Pulmonary artery endothelial cell (primary cell): ENCODE results near the gene ST7. TPM values are rescaled to one million over a fixed set of nuclear protein-coding genes. Genes with fewer than 3 reads are reported as not detected.
A peak's percentile ranks its signal among the peaks of the same experiment; 100 is the strongest.
"Not testable (repeated sequence)": the region's sequence is repeated elsewhere in the genome, so short reads cannot be mapped to it uniquely, and the experiment has no call there.

Experiments
- DNase-seq: peaks from one replicate; pipeline ENCODE4 v3.0.0-alpha.2; 2011; ENCODE audit warnings: low read depth, low spot score
- total RNA-seq: library from RNA; depleted of rRNA; stranded (reverse); fragments of >200 nt; gene quantifications from 2 replicates; pipeline ENCODE4 v1.2.3, GENCODE V29; 2014

ST7 gene
- total RNA-seq, 1 donor from 2014 or later, result 22.4 TPM

- DNase-seq, result no peak
These were observed 2.4 kb upstream of the ST7 start for GRCh38 chr7:116950889-116951351.

GRCh38 chr7:116951366-116952292, 1.7 kb upstream of the ST7 start:
- DNase-seq, result no peak

DNA sequence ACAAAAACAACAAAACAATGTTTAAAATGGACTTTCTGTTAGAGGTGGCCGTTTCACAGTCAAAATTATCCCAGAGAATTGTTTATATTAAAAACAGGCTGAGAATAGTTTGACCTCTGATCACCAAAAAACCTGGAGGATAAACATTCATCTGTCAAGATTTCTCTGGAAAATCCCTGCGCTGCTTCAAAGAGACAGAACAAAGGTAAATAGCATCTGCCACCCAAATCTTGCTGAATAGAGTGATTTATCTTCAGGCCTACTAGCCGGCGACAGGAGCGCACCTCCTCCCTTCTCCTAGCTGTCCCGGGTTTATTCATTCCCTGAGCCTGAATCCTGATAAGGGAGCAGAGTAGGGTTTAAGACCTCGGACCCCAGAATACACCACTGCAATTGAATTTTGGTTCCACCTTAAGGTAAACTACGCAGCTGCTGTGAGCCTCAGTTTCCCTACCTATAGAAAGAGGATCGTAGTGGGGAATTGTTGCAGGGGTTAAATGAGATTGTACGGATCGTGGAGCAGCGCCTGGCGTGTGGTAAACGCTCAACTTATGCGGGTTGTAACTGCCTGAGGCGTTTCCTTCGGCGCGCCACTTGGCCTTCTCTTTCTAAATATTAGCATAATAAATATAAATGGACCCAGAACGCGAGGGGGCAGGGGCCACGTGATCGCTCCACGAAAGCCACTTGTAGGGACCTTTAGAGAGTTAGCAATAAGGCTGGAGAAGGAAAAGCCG, 498 bp upstream of the ST7 start:
- no peak for DNase-seq

- peak; percentile 67 for DNase-seq
These were observed 871 bp downstream of the ST7 start for GRCh38 chr7:116953906-116954838.

GRCh38 chr7:116955340-116955739, 2.0 kb downstream of the ST7 start:
- DNase-seq, result no peak

DNA sequence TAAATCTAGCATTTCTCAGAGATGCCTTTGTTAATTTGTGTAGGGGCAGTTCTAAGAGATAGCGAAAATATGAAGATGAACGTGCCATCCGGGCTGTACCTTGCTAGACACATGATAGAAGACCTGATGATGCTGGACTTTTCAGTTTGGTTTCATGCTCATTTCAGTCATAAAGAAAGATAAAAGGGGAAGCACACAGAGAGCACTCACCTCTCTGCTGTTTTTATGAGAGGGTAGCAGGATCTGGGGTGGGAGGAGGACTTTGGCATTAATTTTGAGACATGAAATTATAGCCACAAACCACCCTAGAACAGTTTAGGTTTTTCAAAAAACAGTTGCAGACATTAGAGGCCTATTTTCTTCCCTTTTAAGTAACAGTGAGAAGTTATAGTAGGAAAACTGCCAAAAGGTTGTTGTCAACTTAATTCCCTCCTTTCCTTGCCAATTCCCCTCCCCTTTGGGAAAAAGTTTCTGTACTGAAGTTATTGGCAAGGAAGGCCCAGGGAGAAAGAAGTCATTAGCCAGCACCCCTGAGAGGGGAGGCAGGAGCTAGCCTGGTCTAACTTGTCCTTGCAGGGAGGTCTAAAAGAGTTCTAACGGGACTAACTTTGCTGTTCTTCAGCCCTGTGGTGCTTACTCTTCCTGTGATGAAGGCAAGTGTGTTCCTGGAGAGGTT, 2.6 kb downstream of the ST7 start:
- DNase-seq, result no peak

- DNase-seq, result no peak
These were observed 3.1 kb downstream of the ST7 start for GRCh38 chr7:116956477-116956804.

GRCh38 chr7:116957874-116958273, 4.6 kb downstream of the ST7 start:
- no peak for DNase-seq

DNA sequence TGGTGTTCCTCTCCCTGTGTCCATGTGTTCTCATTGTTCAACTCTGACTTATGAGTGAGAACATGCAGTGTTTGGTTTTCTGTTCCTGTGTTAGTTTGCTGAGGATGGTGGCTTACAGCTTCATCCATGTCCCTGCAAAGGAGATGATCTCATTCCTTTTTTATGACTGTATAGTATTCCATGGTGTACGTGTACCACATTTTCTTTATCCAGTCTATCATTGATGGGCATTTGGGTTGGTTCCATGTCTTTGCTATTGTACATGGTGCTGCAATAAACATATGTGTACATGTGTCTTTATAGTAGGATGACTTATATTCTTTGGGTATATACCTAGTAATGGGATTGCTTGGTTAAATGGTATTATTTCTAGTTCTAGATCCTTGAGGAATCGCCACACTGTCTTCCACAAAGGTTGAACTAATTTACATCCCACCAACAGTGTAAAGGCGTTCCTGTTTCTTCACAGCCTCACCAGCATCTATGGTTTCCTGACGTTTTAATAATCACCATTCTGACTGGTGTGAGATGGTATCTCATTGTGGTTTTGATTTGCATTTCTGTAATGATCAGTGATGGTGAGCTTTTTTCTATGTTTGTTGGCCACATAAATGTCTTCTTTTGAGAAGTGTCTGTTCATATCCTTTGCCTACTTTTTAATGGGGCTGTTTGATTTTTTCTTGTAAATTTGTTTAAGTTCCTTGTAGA, 8.8 kb downstream of the ST7 start:
- not testable (repeated sequence) for DNase-seq

DNA sequence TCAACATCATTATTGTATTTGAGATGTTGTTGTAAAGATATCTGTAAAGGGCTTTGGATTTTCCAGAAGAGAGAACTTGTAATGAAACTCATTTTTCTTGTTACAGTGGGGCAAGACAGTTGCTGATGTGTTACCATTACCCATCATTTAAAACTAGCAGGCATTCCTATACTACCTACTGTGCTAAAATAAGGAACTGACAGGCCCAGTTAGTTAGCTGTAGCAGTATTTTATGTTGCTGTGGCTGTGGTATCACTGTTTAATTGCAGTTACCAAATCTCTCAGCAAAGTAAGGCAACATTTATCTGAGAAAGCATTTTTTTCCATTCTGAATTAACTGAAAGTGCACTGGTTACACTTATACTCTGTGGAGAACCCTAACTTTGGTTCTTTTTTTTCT, 9.9 kb downstream of the ST7 start:
- DNase-seq, result no peak

DNA sequence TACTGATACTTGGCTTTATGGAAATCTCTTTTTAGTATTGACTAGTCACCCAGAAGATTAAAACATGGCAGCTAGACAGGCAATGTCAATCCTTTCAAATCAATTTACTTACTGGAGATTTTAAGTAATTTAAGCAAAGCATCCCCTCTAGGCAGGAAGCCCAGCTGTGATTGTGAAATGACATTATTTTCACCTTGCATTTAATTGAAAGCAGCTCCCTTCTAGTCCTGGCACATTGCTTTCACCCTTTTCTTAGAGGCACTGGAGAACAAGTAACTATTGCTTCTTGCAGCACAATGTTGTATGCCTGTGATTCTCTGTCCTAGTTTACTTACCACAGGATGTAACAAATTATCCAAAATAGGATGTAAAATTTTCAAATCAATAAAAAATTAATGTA, 13.3 kb downstream of the ST7 start:
- no peak for DNase-seq

- DNase-seq, result no peak
These were observed 14.1 kb downstream of the ST7 start for GRCh38 chr7:116967254-116967922.

GRCh38 chr7:116967983-116968382, 14.7 kb downstream of the ST7 start:
- no peak for DNase-seq

DNA sequence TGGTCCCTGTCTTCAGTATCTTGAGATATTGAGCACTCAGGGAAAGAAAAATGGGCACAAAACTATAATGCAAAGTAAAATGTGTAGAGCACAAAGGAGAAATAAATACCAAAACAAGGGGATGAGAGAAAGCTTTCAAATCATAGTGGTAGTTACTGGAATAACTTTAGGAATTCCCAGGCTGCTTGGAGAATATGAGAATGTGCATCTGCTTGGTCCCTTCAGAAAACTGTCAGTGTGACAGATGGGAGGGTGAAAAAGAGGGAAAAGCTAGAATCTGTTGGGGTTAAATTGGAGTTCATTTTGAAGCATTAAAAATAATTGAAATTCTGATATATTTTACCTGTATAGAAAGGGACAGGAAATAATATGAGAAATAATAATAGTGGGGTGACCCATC, 15.3 kb downstream of the ST7 start:
- DNase-seq, result no peak

GRCh38 chr7:116969371-116969902, 16.1 kb downstream of the ST7 start:
- DNase-seq, result no peak

- DNase-seq, result no peak
These were observed 17.1 kb downstream of the ST7 start for GRCh38 chr7:116970238-116970910.

DNA sequence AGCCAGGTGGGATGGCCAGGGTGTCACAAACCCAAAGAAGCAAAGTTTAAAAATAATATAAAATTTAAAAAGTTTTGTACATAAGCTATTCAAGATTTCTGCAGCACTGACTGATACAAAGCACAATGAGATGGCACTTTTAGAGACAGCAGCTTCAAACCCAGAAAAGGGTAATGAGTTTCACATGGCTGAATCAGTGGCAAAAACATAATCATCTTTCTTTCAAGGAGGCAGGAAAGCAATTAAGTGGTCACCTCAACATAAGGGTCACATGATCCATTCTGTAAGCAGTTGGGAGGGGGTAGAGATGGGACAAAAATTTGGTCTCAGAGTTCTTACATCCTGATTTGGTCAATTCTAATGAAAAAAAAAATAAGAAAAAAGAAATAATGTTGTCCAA, 17.9 kb downstream of the ST7 start:
- not testable (repeated sequence) for DNase-seq

GRCh38 chr7:116971869-116972268, 18.6 kb downstream of the ST7 start:
- no peak for DNase-seq

GRCh38 chr7:116975024-116975423, 21.7 kb downstream of the ST7 start:
- DNase-seq, result not testable (repeated sequence)
